SJCRH30 (cell line): ENCODE measurements around the gene CDK19. TPM values are rescaled to one million over a fixed set of nuclear protein-coding genes. Genes with fewer than 3 reads are reported as not detected.

ENCODE experiments used
- DNase-seq, 2 experiments: peaks; one replicate each; pipeline ENCODE4 v3.0.0-alpha.2; 2015 to 2020
- H3K27ac ChIP-seq: fragments of 250-450 bp; sonication (Bioruptor Pico); 2 replicates; pipeline ENCODE4 v1.5.1; 2020; ENCODE audit warnings: mild to moderate bottlenecking, moderate library complexity
- H3K27me3 ChIP-seq: fragments of 250-450 bp; sonication (Bioruptor Pico); 2 replicates; pipeline ENCODE4 v1.5.1; 2020; ENCODE audit warnings: mild to moderate bottlenecking, moderate library complexity
- H3K36me3 ChIP-seq: fragments of 250-450 bp; sonication (Bioruptor Pico); 2 replicates; pipeline ENCODE4 v1.5.1; 2020; ENCODE audit warnings: mild to moderate bottlenecking, moderate library complexity
- H3K4me1 ChIP-seq: fragments of 250-450 bp; sonication (Bioruptor Pico); 2 replicates; pipeline ENCODE4 v1.5.1; 2020; ENCODE audit warnings: mild to moderate bottlenecking, moderate library complexity
- H3K4me3 ChIP-seq: fragments of 250-450 bp; sonication (Bioruptor Pico); 2 replicates; pipeline ENCODE4 v1.5.1; 2020; ENCODE audit warnings: mild to moderate bottlenecking, moderate library complexity
- H3K9me3 ChIP-seq: fragments of 250-450 bp; sonication (Bioruptor Pico); replicated peaks from 2 replicates; pipeline ENCODE4 v1.5.1; 2020; ENCODE audit warnings: mild to moderate bottlenecking, moderate library complexity
- total RNA-seq: library from RNA; depleted of rRNA; stranded (reverse); fragments of >200 nt; shearing (Covaris generic); gene quantifications from 2 replicates; pipeline ENCODE4 v1.2.3, GENCODE V29; 2014

The CDK19 gene
- total RNA-seq, 1 experiment from 2014 or later, result 22.2 TPM

- no peak overlapping the region for H3K4me3 ChIP-seq
- H3K36me3 ChIP-seq, result no peaks in the 10 kb centered on the region
- H3K4me1 ChIP-seq, result peaks cover 4% of the 10 kb centered on the region; the same call in 1 of the 2 replicates
- H3K27ac ChIP-seq, result no peak overlapping the region
- H3K9me3 ChIP-seq, result peaks cover 3% of the 10 kb centered on the region; the same call in 1 of the 2 replicates
- no peaks in the 10 kb centered on the region for H3K27me3 ChIP-seq
- no peak for DNase-seq
These were observed 132.0 kb downstream of the CDK19 start for GRCh38 chr6:110683241-110683640.

- Histone ChIP-seq H3K4me1 (peaks cover 4% of the 10 kb centered on the region; the same call in 1 of the 2 replicates), H3K4me3 (no peak overlapping the region), H3K9me3 (peaks cover 1% of the 10 kb centered on the region; the same call in 1 of the 2 replicates), H3K27me3 (no peaks in the 10 kb centered on the region), H3K27ac (no peak overlapping the region), H3K36me3 (no peaks in the 10 kb centered on the region)
- peak; percentile 68 to 87 for DNase-seq
These were observed 132.8 kb downstream of the CDK19 start for GRCh38 chr6:110682460-110682853.

GRCh38 chr6:110681543-110682459 is 133.5 kb downstream of the CDK19 start:
- Histone ChIP-seq H3K27me3 (no peaks in the 10 kb centered on the region), H3K4me1 (peaks cover 4% of the 10 kb centered on the region; the same call in 1 of the 2 replicates), H3K4me3 (no peak overlapping the region), H3K27ac (no peak overlapping the region), H3K36me3 (no peaks in the 10 kb centered on the region), H3K9me3 (no peaks in the 10 kb centered on the region)
- DNase-seq, result peak in 1 of 2 experiments; percentile 11

GRCh38 chr6:110676396-110676795 is 138.9 kb downstream of the CDK19 start:
- Histone ChIP-seq H3K4me3 (no peak overlapping the region), H3K4me1 (peaks cover under 1% of the 10 kb centered on the region; the same call in 1 of the 2 replicates), H3K36me3 (no peaks in the 10 kb centered on the region), H3K9me3 (no peaks in the 10 kb centered on the region), H3K27ac (no peak overlapping the region), H3K27me3 (no peaks in the 10 kb centered on the region)
- DNase-seq, result no peak

- H3K27ac ChIP-seq, result no peak overlapping the region
These were observed 141.2 kb downstream of the CDK19 start for GRCh38 chr6:110674096-110674495.

GRCh38 chr6:110672122-110672521 is 143.1 kb downstream of the CDK19 start:
- Histone ChIP-seq H3K27me3 (no peaks in the 10 kb centered on the region), H3K36me3 (no peaks in the 10 kb centered on the region), H3K4me3 (no peak overlapping the region), H3K4me1 (no peaks in the 10 kb centered on the region), H3K9me3 (no peaks in the 10 kb centered on the region), H3K27ac (no peak overlapping the region)
- no peak for DNase-seq

More at GRCh38 chr6:110674096-110674495, 141.2 kb downstream of the CDK19 start:
- no peaks in the 10 kb centered on the region for H3K27me3 ChIP-seq
- H3K4me1 ChIP-seq, result no peaks in the 10 kb centered on the region
- H3K9me3 ChIP-seq, result no peaks in the 10 kb centered on the region
- H3K36me3 ChIP-seq, result no peaks in the 10 kb centered on the region
- DNase-seq, result no peak
- no peak overlapping the region for H3K4me3 ChIP-seq

- no peak overlapping the region for H3K27ac ChIP-seq
- H3K27me3 ChIP-seq, result no peaks in the 10 kb centered on the region
- no peaks in the 10 kb centered on the region for H3K36me3 ChIP-seq
- no peak for DNase-seq
- H3K4me1 ChIP-seq, result no peaks in the 10 kb centered on the region
- H3K9me3 ChIP-seq, result no peaks in the 10 kb centered on the region
- H3K4me3 ChIP-seq, result no peak overlapping the region
These were observed 143.8 kb downstream of the CDK19 start for GRCh38 chr6:110671447-110671846.

- Histone ChIP-seq H3K27me3 (no peaks in the 10 kb centered on the region), H3K4me1 (no peaks in the 10 kb centered on the region), H3K27ac (no peak overlapping the region), H3K9me3 (no peaks in the 10 kb centered on the region), H3K36me3 (no peaks in the 10 kb centered on the region), H3K4me3 (no peak overlapping the region)
- no peak for DNase-seq
These were observed 149.7 kb downstream of the CDK19 start for GRCh38 chr6:110665600-110665999.

GRCh38 chr6:110664933-110665332 is 150.3 kb downstream of the CDK19 start:
- Histone ChIP-seq H3K4me1 (no peaks in the 10 kb centered on the region), H3K4me3 (no peak overlapping the region), H3K27ac (no peak overlapping the region), H3K27me3 (no peaks in the 10 kb centered on the region), H3K36me3 (no peaks in the 10 kb centered on the region), H3K9me3 (no peaks in the 10 kb centered on the region)
- DNase-seq, result no peak

- no peaks in the 10 kb centered on the region for H3K9me3 ChIP-seq
- DNase-seq, result no peak
- no peak overlapping the region for H3K27ac ChIP-seq
- H3K4me3 ChIP-seq, result no peak overlapping the region
- no peaks in the 10 kb centered on the region for H3K36me3 ChIP-seq
- H3K4me1 ChIP-seq, result no peaks in the 10 kb centered on the region
- H3K27me3 ChIP-seq, result no peaks in the 10 kb centered on the region
These were observed 152.6 kb downstream of the CDK19 start for GRCh38 chr6:110662490-110663211.

- Histone ChIP-seq H3K27ac (no peak overlapping the region), H3K4me1 (no peaks in the 10 kb centered on the region), H3K27me3 (no peaks in the 10 kb centered on the region), H3K9me3 (no peaks in the 10 kb centered on the region), H3K36me3 (no peaks in the 10 kb centered on the region), H3K4me3 (no peak overlapping the region)
- DNase-seq, result no peak
These were observed 153.9 kb downstream of the CDK19 start for GRCh38 chr6:110661414-110661813.

- Histone ChIP-seq H3K27ac (no peak overlapping the region), H3K9me3 (no peaks in the 10 kb centered on the region), H3K4me3 (no peak overlapping the region), H3K27me3 (no peaks in the 10 kb centered on the region), H3K4me1 (no peaks in the 10 kb centered on the region), H3K36me3 (no peaks in the 10 kb centered on the region)
- DNase-seq, result no peak
These were observed 155.1 kb downstream of the CDK19 start for GRCh38 chr6:110660066-110660655.

GRCh38 chr6:110658631-110659211 is 156.5 kb downstream of the CDK19 start:
- no peaks in the 10 kb centered on the region for H3K9me3 ChIP-seq
- H3K4me1 ChIP-seq, result no peaks in the 10 kb centered on the region
- no peak overlapping the region for H3K4me3 ChIP-seq
- no peaks in the 10 kb centered on the region for H3K27me3 ChIP-seq
- no peaks in the 10 kb centered on the region for H3K36me3 ChIP-seq
- no peak overlapping the region for H3K27ac ChIP-seq
- no peak for DNase-seq

GRCh38 chr6:110656492-110656891 is 158.8 kb downstream of the CDK19 start:
- H3K4me1 ChIP-seq, result no peaks in the 10 kb centered on the region
- DNase-seq, result peak in 1 of 2 experiments; percentile 29
- H3K36me3 ChIP-seq, result no peaks in the 10 kb centered on the region
- no peak overlapping the region for H3K4me3 ChIP-seq
- H3K27ac ChIP-seq, result no peak overlapping the region
- H3K9me3 ChIP-seq, result no peaks in the 10 kb centered on the region
- no peaks in the 10 kb centered on the region for H3K27me3 ChIP-seq
